ENCODE results near the gene STAT3. TPM values are rescaled to one million over a fixed set of nuclear protein-coding genes. Genes with fewer than 3 reads are reported as not detected.

The STAT3 gene
- total and polyA plus RNA-seq, 2 experiments from 2014 or later, result 152 to 163 TPM

Other genes with a start within 250 kb of the STAT3 start
- gene RAB5C, start 233.5 kb downstream of the STAT3 start, total RNA-seq, result 123 and 158 TPM in 2 replicates
- gene RAB5C, start 233.5 kb downstream of the STAT3 start, polyA plus RNA-seq, result 172 and 184 TPM in 2 replicates
- gene KCNH4, start 207.3 kb downstream of the STAT3 start, total RNA-seq, result 0.08 and 0.17 TPM in 2 replicates
- 0.12 and 0.23 TPM in 2 replicates for gene KCNH4, start 207.3 kb downstream of the STAT3 start, polyA plus RNA-seq
- gene HCRT, start 203.0 kb downstream of the STAT3 start, total RNA-seq, result not detected in 2 replicates
- not detected in 2 replicates for gene HCRT, start 203.0 kb downstream of the STAT3 start, polyA plus RNA-seq
- gene GHDC, start 193.9 kb downstream of the STAT3 start, total RNA-seq, result 6.1 and 7.2 TPM in 2 replicates
- 7.0 and 8.7 TPM in 2 replicates for gene GHDC, start 193.9 kb downstream of the STAT3 start, polyA plus RNA-seq
- gene STAT5B, start 112.1 kb downstream of the STAT3 start, total RNA-seq, result 26.0 and 27.9 TPM in 2 replicates
- gene STAT5B, start 112.1 kb downstream of the STAT3 start, polyA plus RNA-seq, result 18.7 and 25.7 TPM in 2 replicates
- 5.5 and 6.5 TPM in 2 replicates for gene STAT5A, start 99.9 kb downstream of the STAT3 start, total RNA-seq
- 3.5 and 6.1 TPM in 2 replicates for gene STAT5A, start 99.9 kb downstream of the STAT3 start, polyA plus RNA-seq
- gene CAVIN1, start 34.8 kb upstream of the STAT3 start, total RNA-seq, result 69.9 and 85.8 TPM in 2 replicates
- gene CAVIN1, start 34.8 kb upstream of the STAT3 start, polyA plus RNA-seq, result 96.5 and 111 TPM in 2 replicates
- 58.3 and 71.4 TPM in 2 replicates for gene ATP6V0A1, start 70.4 kb upstream of the STAT3 start, total RNA-seq
- 63.4 and 65.2 TPM in 2 replicates for gene ATP6V0A1, start 70.4 kb upstream of the STAT3 start, polyA plus RNA-seq
- gene NAGLU, start 147.8 kb upstream of the STAT3 start, total RNA-seq, result 76.4 and 78.1 TPM in 2 replicates
- gene NAGLU, start 147.8 kb upstream of the STAT3 start, polyA plus RNA-seq, result 121 and 152 TPM in 2 replicates
- gene HSD17B1, start 164.5 kb upstream of the STAT3 start, total RNA-seq, result 0.12 and 2.7 TPM in 2 replicates
- 4.8 and 6.6 TPM in 2 replicates for gene HSD17B1, start 164.5 kb upstream of the STAT3 start, polyA plus RNA-seq
- 27.7 and 33.9 TPM in 2 replicates for gene COASY, start 173.7 kb upstream of the STAT3 start, total RNA-seq
- gene COASY, start 173.7 kb upstream of the STAT3 start, polyA plus RNA-seq, result 91.6 and 93.9 TPM in 2 replicates
- 29.7 and 34.0 TPM in 2 replicates for gene MLX, start 178.7 kb upstream of the STAT3 start, total RNA-seq
- 33.1 and 39.5 TPM in 2 replicates for gene MLX, start 178.7 kb upstream of the STAT3 start, polyA plus RNA-seq
- 1.5 and 1.9 TPM in 2 replicates for gene PSMC3IP, start 189.3 kb upstream of the STAT3 start, total RNA-seq
- 3.7 and 4.2 TPM in 2 replicates for gene PSMC3IP, start 189.3 kb upstream of the STAT3 start, polyA plus RNA-seq
- 55.3 and 58.7 TPM in 2 replicates for gene RETREG3, start 220.9 kb upstream of the STAT3 start, total RNA-seq
- 36.3 TPM in 2 replicates for gene RETREG3, start 220.9 kb upstream of the STAT3 start, polyA plus RNA-seq
- gene TUBG1, start 221.2 kb upstream of the STAT3 start, total RNA-seq, result 28.7 and 33.7 TPM in 2 replicates
- 62.0 and 81.2 TPM in 2 replicates for gene TUBG1, start 221.2 kb upstream of the STAT3 start, polyA plus RNA-seq

Measured in hepatocyte (in vitro differentiated cells).